ENCODE results near the gene UPF2.

- TF ChIP-seq GATA2 (IDR thresholded peaks at IDR 0.05; ENCODE audit: low read depth, low read length): no peak
- no peak for TF ChIP-seq GATA3 (IDR thresholded peaks at IDR 0.05; ENCODE audit: low read depth, low read length)
These were observed 28.7 kb downstream of the UPF2 start for GRCh38 chr10:12013926-12014325.

All from SH-SY5Y (cell line).